ENCODE data around the gene LBHD1. TPM values are rescaled to one million over a fixed set of nuclear protein-coding genes. Genes with fewer than 3 reads are reported as not detected.
A peak's percentile ranks its signal among the peaks of the same experiment; 100 is the strongest.

The LBHD1 gene
- total and polyA plus RNA-seq, 7 donors: 0.74 to 3.6 (median 1.8) TPM

DNA sequence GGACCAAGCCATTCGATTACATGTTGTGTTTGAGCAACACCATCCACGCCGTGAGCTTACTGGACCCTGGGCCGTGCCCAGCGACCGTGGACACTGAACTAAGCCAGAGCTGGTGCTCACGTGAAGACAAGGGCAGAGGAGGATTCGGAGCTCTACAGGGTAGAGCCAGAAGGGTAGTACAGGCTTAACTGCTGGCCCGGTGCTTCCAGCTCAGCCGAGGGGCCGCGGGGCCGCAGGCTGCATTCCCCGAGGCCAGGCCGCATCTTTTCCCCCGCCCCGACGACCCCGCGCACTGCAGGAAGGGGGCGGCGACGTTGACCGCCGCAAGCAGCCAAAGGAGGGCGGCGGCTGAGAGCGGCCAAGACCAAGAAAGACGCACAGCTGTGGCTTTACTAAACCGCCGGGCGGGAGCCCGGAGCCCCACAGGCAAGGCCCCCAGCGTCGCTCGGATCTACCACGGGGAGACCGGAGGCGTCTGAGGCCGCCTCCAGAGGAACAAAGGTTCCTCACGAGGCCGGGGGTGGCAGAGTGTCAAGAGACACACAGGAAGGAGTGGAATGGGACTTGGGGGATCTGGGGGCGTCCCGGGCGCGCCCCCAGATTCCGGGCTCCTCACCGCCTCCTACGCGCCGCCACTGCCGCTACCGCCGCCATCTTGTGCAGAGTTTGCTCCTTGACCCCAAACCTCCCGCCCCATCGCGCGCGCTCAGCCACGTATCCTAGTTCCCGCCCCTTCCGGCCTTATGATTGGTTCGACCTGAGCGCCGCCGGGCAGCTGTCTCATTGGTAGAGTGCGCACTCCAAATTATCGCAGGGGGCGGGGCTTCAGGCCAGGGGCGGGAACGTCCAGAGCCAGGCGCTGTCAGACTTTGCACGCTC, 25.9 kb downstream of the LBHD1 start, which contains the start of gene GANAB:
TSS of gene GANAB (minus strand) at position 668 of the 879 bp plus-strand sequence. CDS start at position 654, 14 bp downstream.
- ATAC-seq (peak; percentile 98 to 99 (median 99)), DNase-seq (peak; percentile 100)
- no peaks in the 10 kb centered on the region for H3K9me3 ChIP-seq
- TF ChIP-seq CTCF (IDR thresholded peaks at IDR 0.05): no peak
- peaks cover 24% of the 10 kb centered on the region for H3K4me1 ChIP-seq
- H3K27ac ChIP-seq: peak within 1 kb of the TSS; percentile 97
- intact Hi-C loops (cut with DNase I): no loop called here
- H3K27me3 ChIP-seq (ENCODE audit: insufficient read depth in 3 of 3, low read length in 2 of 3): no peaks in the 10 kb centered on the region
- whole genome bisulfite sequencing, 3 donors: 0% methylated on average over 63 to 73 of the region's 73 CpGs
- H3K4me3 ChIP-seq: peak within 1 kb of the TSS; percentile 100
- peaks cover 0 to 54% of the 10 kb centered on the region in 2 donors for H3K36me3 ChIP-seq (ENCODE audit: insufficient read depth in 1 of 2, low read depth in 1 of 2)

GRCh38 chr11:62645671-62645945, 26.5 kb downstream of the LBHD1 start:
- intact Hi-C loops (cut with DNase I): no loop called here
- peak overlapping the region; percentile 97 for H3K27ac ChIP-seq
- H3K36me3 ChIP-seq (ENCODE audit: insufficient read depth in 1 of 2, low read depth in 1 of 2): peaks cover 0 to 54% of the 10 kb centered on the region in 2 donors

DNA sequence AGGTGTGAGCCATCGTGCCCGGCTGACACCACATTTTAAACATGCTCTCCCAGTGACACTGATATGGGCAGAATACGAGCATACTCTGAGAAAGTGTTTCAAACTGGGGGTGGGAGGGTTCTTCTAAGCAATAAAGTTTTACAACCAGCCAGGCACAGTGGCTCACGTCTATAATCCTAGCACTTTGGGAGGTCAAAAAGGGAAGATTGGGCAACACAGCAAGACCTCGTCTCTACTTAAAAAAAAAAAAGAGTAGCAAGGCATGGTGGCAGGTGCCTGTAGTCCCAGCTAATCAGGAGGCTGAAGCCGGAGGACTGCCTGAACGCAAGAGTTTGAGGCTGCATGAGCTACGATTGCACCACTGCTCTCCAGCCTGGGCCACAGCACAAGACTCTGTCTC, 27.8 kb downstream of the LBHD1 start:
- DNase-seq (no peak), ATAC-seq (no peak)
- intact Hi-C loops (cut with DNase I): no loop called here
- peaks cover 0 to 48% of the 10 kb centered on the region in 2 donors for H3K36me3 ChIP-seq (ENCODE audit: insufficient read depth in 1 of 2, low read depth in 1 of 2)
- H3K27me3 ChIP-seq (ENCODE audit: insufficient read depth in 3 of 3, low read length in 2 of 3): no peaks in the 10 kb centered on the region
- no peak overlapping the region for H3K27ac ChIP-seq
- H3K4me3 ChIP-seq: no peak overlapping the region
- no peak for TF ChIP-seq CTCF (IDR thresholded peaks at IDR 0.05)
- no peaks in the 10 kb centered on the region for H3K9me3 ChIP-seq
- WGBS, 3 donors: 75 to 82% (median 75%) methylated on average over 8 of the region's 8 CpGs
- peaks cover 24% of the 10 kb centered on the region for H3K4me1 ChIP-seq

More at GRCh38 chr11:62645671-62645945, 26.5 kb downstream of the LBHD1 start:
- Histone ChIP-seq H3K4me1 (peaks cover 24% of the 10 kb centered on the region), H3K9me3 (no peaks in the 10 kb centered on the region), H3K4me3 (peak overlapping the region; percentile 100), H3K27me3 (ENCODE audit: insufficient read depth in 3 of 3, low read length in 2 of 3) (no peaks in the 10 kb centered on the region)
- DNase-seq (no peak), ATAC-seq (no peak)
- no peak for TF ChIP-seq CTCF (IDR thresholded peaks at IDR 0.05)
- 9 to 14% (median 10%) methylated on average over 11 of the region's 11 CpGs for WGBS, 3 donors

DNA sequence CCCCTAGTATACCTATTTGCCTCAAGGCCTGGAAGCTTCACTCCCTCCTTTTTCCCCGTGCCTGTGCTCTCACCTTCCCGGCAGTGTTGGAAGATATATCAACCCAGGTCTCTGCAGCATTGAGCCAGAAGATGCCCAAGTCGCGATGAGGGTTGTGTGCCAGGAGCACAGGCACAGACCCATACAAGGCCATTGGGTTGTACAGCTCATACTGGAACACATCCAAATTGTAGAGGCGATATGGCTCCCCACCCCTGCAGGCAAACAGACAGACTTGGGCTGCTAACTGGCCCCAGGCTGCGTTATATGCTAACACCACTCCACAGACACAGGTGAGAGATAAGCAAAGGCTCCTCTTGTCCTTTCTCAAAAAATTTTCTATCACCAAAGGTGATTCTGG, 39.6 kb downstream of the LBHD1 start:
- WGBS, 3 donors: 78 to 87% (median 81%) methylated on average over 6 of the region's 6 CpGs

More for the DNA sequence above, 39.6 kb downstream of the LBHD1 start:
- ATAC-seq: no peak
- DNase-seq: no peak
- intact Hi-C loops (cut with DNase I): no loop called here
- no peak overlapping the region for H3K27ac ChIP-seq
- no peak overlapping the region for H3K4me3 ChIP-seq
- peaks cover 20 to 100% of the 10 kb centered on the region in 2 donors for H3K36me3 ChIP-seq (ENCODE audit: insufficient read depth in 1 of 2, low read depth in 1 of 2)
- no peaks in the 10 kb centered on the region for H3K27me3 ChIP-seq (ENCODE audit: insufficient read depth in 3 of 3, low read length in 2 of 3)
- no peak for TF ChIP-seq CTCF (IDR thresholded peaks at IDR 0.05)
- H3K4me1 ChIP-seq: no peaks in the 10 kb centered on the region
- no peaks in the 10 kb centered on the region for H3K9me3 ChIP-seq

Data from psoas muscle (tissue), 8 donors.